ENCODE measurements around the gene ADRA2C. TPM values are rescaled to one million over a fixed set of nuclear protein-coding genes. Genes with fewer than 3 reads are reported as not detected.

The ADRA2C gene
- total RNA-seq, 1 experiment from 2014 or later, result not detected

DNA sequence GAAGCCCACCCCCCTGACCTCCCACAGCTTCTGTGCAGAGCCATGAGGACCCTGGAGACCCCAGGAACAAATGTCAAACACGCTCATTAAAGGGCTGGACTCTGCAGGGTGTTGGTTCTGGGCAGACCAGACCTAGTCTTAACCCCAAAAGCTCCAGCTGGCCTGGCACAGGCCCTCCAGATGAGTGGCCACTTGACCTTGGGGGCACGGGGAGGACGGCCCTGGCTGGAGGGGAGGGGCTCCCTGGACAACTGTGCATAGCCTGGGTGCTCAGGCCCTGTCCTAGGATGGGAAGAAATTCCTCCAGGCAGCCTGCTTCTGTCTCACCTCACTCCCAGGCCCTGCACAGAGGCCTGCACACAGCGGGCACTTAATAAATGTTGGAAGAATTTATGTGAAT, 9.4 kb downstream of the ADRA2C start:
- Histone ChIP-seq H3K4me2 (no peak overlapping the region), H3K36me3 (ENCODE audit: low read depth) (no peaks in the 10 kb centered on the region), H3K9me2 (ENCODE audit: insufficient read depth) (no peaks in the 10 kb centered on the region), H3K9me3 (ENCODE audit: insufficient read depth, low read depth) (no peaks in the 10 kb centered on the region), H4K20me1 (ENCODE audit: insufficient read depth) (no peaks in the 10 kb centered on the region), H3K4me3 (no peak overlapping the region), H3K79me2 (ENCODE audit: low read depth) (no peaks in the 10 kb centered on the region), H3K27ac (no peak overlapping the region), H3F3A (ENCODE audit: insufficient read depth, low read depth) (no peaks in the 10 kb centered on the region), H3K27me3 (ENCODE audit: insufficient read depth, low read depth) (peaks cover 79% of the 10 kb centered on the region), H3K4me1 (replicated peaks; ENCODE audit: insufficient read depth) (no peaks in the 10 kb centered on the region), H2AFZ (no peak overlapping the region)
- DNase-seq, result no peak
- no TSS peak for BruUV-seq (replicated peaks)
- CTCF ChIA-PET, result no interaction called here
- TF ChIP-seq, protein P1, sequence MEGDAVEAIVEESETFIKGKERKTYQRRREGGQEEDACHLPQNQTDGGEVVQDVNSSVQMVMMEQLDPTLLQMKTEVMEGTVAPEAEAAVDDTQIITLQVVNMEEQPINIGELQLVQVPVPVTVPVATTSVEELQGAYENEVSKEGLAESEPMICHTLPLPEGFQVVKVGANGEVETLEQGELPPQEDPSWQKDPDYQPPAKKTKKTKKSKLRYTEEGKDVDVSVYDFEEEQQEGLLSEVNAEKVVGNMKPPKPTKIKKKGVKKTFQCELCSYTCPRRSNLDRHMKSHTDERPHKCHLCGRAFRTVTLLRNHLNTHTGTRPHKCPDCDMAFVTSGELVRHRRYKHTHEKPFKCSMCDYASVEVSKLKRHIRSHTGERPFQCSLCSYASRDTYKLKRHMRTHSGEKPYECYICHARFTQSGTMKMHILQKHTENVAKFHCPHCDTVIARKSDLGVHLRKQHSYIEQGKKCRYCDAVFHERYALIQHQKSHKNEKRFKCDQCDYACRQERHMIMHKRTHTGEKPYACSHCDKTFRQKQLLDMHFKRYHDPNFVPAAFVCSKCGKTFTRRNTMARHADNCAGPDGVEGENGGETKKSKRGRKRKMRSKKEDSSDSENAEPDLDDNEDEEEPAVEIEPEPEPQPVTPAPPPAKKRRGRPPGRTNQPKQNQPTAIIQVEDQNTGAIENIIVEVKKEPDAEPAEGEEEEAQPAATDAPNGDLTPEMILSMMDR (conservative IDR thresholded peaks at IDR 0.05), result no peak
- TF ChIP-seq EZH2 (IDR thresholded peaks at IDR 0.05; ENCODE audit: low read depth), result no peak
- intact Hi-C loops (cut with micrococcal nuclease; ENCODE audit: unreplicated experiment), result no loop called here
- POLR2A ChIA-PET (ENCODE audit: unreplicated experiment), result no interaction called here

DNA sequence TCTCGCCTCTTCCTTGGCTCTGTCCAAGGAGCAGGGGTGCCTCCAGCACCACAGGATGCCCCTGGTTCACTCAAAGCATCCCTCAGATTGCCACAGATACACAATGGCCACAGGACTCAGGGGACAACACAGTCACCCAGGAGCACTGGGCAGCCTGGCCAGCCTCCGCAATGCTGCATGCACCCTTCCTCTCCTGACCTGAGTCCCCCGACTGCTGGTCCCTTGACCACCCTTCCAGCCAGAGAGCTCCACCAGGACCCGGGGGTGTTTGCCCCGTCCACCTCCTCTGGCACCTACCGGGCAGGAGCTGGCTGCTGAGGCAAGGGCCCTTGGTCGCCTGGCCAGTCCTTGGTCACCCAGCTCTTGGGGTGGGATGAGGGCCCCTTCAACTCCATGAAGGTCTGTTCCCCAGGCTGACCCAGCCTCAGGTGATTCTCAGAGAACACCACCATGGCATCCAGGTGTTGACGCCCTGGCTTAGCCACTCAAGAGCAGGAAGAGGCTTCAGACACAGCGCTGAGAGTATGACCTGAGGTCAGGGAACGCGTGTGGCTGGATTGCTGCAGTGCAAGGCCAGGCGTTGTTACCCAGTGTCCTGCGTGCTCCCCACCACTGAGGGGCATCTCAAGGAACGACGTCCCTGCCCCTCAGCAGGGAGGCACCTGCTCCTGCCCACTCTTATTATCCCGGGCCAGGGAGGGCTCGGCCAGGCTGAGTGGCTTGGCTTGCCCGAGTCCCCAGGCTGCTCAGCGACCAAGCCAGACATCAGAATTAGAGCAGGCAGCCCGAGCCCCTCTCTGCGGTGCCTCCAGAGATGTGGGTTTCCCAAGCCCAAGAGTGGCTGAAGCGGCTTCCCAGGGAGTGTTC, 10.2 kb downstream of the ADRA2C start:
- Histone ChIP-seq H3K9me2 (ENCODE audit: insufficient read depth) (no peaks in the 10 kb centered on the region), H3K4me3 (no peak overlapping the region), H3K27ac (no peak overlapping the region), H3K9me3 (ENCODE audit: insufficient read depth, low read depth) (no peaks in the 10 kb centered on the region), H3F3A (ENCODE audit: insufficient read depth, low read depth) (no peaks in the 10 kb centered on the region), H3K36me3 (ENCODE audit: low read depth) (no peaks in the 10 kb centered on the region), H3K79me2 (ENCODE audit: low read depth) (no peaks in the 10 kb centered on the region), H2AFZ (no peak overlapping the region), H3K4me2 (no peak overlapping the region), H4K20me1 (ENCODE audit: insufficient read depth) (no peaks in the 10 kb centered on the region), H3K27me3 (ENCODE audit: insufficient read depth, low read depth) (peaks cover 71% of the 10 kb centered on the region), H3K4me1 (replicated peaks; ENCODE audit: insufficient read depth) (no peaks in the 10 kb centered on the region)
- no peak for DNase-seq
- intact Hi-C loops (cut with micrococcal nuclease; ENCODE audit: unreplicated experiment), result no loop called here
- TF ChIP-seq EZH2 (IDR thresholded peaks at IDR 0.05; ENCODE audit: low read depth), result no peak
- TF ChIP-seq, protein P1 (conservative IDR thresholded peaks at IDR 0.05), result no peak
- no TSS peak for BruUV-seq (replicated peaks)
- POLR2A ChIA-PET (ENCODE audit: unreplicated experiment), result no interaction called here
- CTCF ChIA-PET, result no interaction called here

DNA sequence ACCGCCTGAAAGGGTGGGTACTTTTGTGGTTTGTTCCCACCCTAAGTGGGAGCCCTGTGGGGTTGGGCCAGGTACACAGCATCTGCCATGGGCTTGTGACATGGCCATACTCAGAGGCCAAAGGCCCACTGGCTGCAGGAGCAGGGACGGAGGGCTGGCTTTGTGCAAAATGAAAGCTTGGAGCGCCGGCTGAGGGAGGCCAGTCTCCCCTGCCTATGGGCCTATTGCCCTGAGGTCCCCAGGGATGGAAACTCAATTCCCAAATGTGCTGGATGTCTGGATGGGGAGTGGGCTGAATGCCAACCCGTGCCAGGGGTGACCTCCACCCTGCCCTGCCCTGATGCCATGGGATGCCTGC, 10.8 kb downstream of the ADRA2C start:
- intact Hi-C loops (cut with micrococcal nuclease; ENCODE audit: unreplicated experiment), result no loop called here
- DNase-seq, result no peak
- POLR2A ChIA-PET (ENCODE audit: unreplicated experiment), result no interaction called here
- Histone ChIP-seq H3K79me2 (ENCODE audit: low read depth) (no peaks in the 10 kb centered on the region), H3K27ac (no peak overlapping the region), H3K36me3 (ENCODE audit: low read depth) (no peaks in the 10 kb centered on the region), H3K4me3 (no peak overlapping the region), H2AFZ (no peak overlapping the region), H3K9me2 (ENCODE audit: insufficient read depth) (no peaks in the 10 kb centered on the region), H3K4me2 (no peak overlapping the region), H3K9me3 (ENCODE audit: insufficient read depth, low read depth) (no peaks in the 10 kb centered on the region), H3K4me1 (replicated peaks; ENCODE audit: insufficient read depth) (no peaks in the 10 kb centered on the region), H3K27me3 (ENCODE audit: insufficient read depth, low read depth) (peaks cover 65% of the 10 kb centered on the region), H4K20me1 (ENCODE audit: insufficient read depth) (no peaks in the 10 kb centered on the region), H3F3A (ENCODE audit: insufficient read depth, low read depth) (no peaks in the 10 kb centered on the region)
- CTCF ChIA-PET, result no interaction called here
- TF ChIP-seq EZH2 (IDR thresholded peaks at IDR 0.05; ENCODE audit: low read depth), result no peak
- TF ChIP-seq, protein P1 (conservative IDR thresholded peaks at IDR 0.05), result no peak
- no TSS peak for BruUV-seq (replicated peaks)
